ENCODE data around the gene NPY1R. TPM values are rescaled to one million over a fixed set of nuclear protein-coding genes. Genes with fewer than 3 reads are reported as not detected.

Gene NPY1R
- total and polyA plus RNA-seq, 4 donors = 2.4 to 12.8 (median 6.2) TPM

- no peak overlapping the region for H3K27ac ChIP-seq (ENCODE audit: low read depth in 1 of 2, low read length in 2 of 2)
- no peaks in the 10 kb centered on the region for H3K36me3 ChIP-seq (ENCODE audit: control insufficient read depth in 4 of 4, insufficient read depth in 3 of 4, low read depth in 1 of 4, low read length in 3 of 4)
- no peak overlapping the region for H3K4me3 ChIP-seq (ENCODE audit: low read depth in 1 of 3, low read length in 3 of 3)
- no peaks in the 10 kb centered on the region for H3K4me1 ChIP-seq (ENCODE audit: control insufficient read depth in 4 of 4, insufficient read depth in 4 of 4, low read length in 3 of 4)
- no peak for DNase-seq (ENCODE audit: low spot score)
- TF ChIP-seq YY1 (IDR thresholded peaks at IDR 0.05) (no peak), NR2F2 (IDR thresholded peaks at IDR 0.05) (no peak), EGR1 (IDR thresholded peaks at IDR 0.05; ENCODE audit: low read depth in 2 of 2) (no peak), HNF4G (IDR thresholded peaks at IDR 0.05) (no peak), TAF1 (conservative IDR thresholded peaks at IDR 0.05) (no peak), CTCF (IDR thresholded peaks at IDR 0.05; ENCODE audit: low read depth, low read length, missing input control) (no peak), FOXA2 (IDR thresholded peaks at IDR 0.05) (no peak), HNF4A (conservative IDR thresholded peaks at IDR 0.05) (no peak), RAD21 (IDR thresholded peaks at IDR 0.05) (no peak), SP1 (IDR thresholded peaks at IDR 0.05) (no peak), JUND (IDR thresholded peaks at IDR 0.05) (no peak), FOXA1 (IDR thresholded peaks at IDR 0.05) (no peak), GABPA (IDR thresholded peaks at IDR 0.05 in 1 of 2, conservative IDR thresholded peaks at IDR 0.05 in 1 of 2) (no peak), RXRA (IDR thresholded peaks at IDR 0.05) (no peak)
- TF ChIP-seq, protein P1, sequence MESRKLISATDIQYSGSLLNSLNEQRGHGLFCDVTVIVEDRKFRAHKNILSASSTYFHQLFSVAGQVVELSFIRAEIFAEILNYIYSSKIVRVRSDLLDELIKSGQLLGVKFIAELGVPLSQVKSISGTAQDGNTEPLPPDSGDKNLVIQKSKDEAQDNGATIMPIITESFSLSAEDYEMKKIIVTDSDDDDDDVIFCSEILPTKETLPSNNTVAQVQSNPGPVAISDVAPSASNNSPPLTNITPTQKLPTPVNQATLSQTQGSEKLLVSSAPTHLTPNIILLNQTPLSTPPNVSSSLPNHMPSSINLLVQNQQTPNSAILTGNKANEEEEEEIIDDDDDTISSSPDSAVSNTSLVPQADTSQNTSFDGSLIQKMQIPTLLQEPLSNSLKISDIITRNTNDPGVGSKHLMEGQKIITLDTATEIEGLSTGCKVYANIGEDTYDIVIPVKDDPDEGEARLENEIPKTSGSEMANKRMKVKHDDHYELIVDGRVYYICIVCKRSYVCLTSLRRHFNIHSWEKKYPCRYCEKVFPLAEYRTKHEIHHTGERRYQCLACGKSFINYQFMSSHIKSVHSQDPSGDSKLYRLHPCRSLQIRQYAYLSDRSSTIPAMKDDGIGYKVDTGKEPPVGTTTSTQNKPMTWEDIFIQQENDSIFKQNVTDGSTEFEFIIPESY (IDR thresholded peaks at IDR 0.05) = no peak
- TF ChIP-seq, protein P2, sequence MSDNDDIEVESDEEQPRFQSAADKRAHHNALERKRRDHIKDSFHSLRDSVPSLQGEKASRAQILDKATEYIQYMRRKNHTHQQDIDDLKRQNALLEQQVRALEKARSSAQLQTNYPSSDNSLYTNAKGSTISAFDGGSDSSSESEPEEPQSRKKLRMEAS (IDR thresholded peaks at IDR 0.05) = no peak
- TF ChIP-seq, protein P3, sequence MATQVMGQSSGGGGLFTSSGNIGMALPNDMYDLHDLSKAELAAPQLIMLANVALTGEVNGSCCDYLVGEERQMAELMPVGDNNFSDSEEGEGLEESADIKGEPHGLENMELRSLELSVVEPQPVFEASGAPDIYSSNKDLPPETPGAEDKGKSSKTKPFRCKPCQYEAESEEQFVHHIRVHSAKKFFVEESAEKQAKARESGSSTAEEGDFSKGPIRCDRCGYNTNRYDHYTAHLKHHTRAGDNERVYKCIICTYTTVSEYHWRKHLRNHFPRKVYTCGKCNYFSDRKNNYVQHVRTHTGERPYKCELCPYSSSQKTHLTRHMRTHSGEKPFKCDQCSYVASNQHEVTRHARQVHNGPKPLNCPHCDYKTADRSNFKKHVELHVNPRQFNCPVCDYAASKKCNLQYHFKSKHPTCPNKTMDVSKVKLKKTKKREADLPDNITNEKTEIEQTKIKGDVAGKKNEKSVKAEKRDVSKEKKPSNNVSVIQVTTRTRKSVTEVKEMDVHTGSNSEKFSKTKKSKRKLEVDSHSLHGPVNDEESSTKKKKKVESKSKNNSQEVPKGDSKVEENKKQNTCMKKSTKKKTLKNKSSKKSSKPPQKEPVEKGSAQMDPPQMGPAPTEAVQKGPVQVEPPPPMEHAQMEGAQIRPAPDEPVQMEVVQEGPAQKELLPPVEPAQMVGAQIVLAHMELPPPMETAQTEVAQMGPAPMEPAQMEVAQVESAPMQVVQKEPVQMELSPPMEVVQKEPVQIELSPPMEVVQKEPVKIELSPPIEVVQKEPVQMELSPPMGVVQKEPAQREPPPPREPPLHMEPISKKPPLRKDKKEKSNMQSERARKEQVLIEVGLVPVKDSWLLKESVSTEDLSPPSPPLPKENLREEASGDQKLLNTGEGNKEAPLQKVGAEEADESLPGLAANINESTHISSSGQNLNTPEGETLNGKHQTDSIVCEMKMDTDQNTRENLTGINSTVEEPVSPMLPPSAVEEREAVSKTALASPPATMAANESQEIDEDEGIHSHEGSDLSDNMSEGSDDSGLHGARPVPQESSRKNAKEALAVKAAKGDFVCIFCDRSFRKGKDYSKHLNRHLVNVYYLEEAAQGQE (IDR thresholded peaks at IDR 0.05) = no peak
- TF ChIP-seq, protein P4, sequence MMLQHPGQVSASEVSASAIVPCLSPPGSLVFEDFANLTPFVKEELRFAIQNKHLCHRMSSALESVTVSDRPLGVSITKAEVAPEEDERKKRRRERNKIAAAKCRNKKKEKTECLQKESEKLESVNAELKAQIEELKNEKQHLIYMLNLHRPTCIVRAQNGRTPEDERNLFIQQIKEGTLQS (IDR thresholded peaks at IDR 0.05) = no peak
- H3K27me3 ChIP-seq (ENCODE audit: control insufficient read depth in 4 of 4, insufficient read depth in 4 of 4, low read length in 3 of 4) = peaks cover 0 to 2% (median 0%) of the 10 kb centered on the region in 4 donors
- 88% methylated on average over 5 of the region's 5 CpGs for WGBS
- no peaks in the 10 kb centered on the region for H3K9me3 ChIP-seq (ENCODE audit: control insufficient read depth in 4 of 4, low read length in 3 of 4)
- H3K9ac ChIP-seq (ENCODE audit: low read depth in 1 of 2, low read length in 2 of 2) = no peak overlapping the region
Measured at GRCh38 chr4:163372029-163372428, 39.6 kb upstream of the NPY1R start.

Data from liver (tissue), 9 donors.